ENCODE results near the gene GSTT2.

The GSTT2 gene

DNA sequence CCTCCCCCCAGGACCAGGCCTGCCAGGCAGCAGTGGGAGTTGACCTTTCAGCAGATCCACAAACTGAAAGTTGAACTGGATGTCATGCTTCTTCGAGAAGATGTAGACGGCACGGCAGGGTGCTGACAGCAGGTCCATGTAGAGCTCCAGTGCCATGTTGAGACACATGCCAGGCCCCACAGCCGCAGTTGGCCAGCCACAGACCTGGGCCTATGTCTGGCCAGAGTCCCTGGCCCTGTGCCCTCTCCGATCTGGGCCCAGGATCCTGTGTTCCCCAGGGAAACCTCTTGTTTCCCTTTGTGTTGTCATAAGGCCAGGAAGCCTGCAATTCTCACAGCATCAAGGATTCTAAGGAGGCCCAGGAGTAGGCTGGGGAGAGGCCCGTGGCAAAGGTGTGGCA, 25.3 kb downstream of the GSTT2 start, which contains the start of gene GSTT4:
Gene GSTT4 (minus strand): TSS at position 253 of the 400 bp plus-strand sequence. CDS start 97 bp downstream, at position 156.
- no peaks in the 10 kb centered on the region; the same call in 1 of the 2 replicates for H3K27me3 ChIP-seq (ENCODE audit: insufficient read depth, low read length)
- no peaks in the 10 kb centered on the region for H3F3A ChIP-seq (ENCODE audit: insufficient read depth, low read length)
- no peak for TF ChIP-seq CTCF (IDR thresholded peaks at IDR 0.05; ENCODE audit: low read length)
- TF ChIP-seq EZH2 (IDR thresholded peaks at IDR 0.05; ENCODE audit: borderline replicate concordance, low read length), result no peak
- no peak within 1 kb of the TSS for H3K9ac ChIP-seq (ENCODE audit: low read length)
- H3K4me2 ChIP-seq (ENCODE audit: low read length), result no peak within 1 kb of the TSS
- H3K27ac ChIP-seq (ENCODE audit: low read depth, low read length, poor library complexity, severe bottlenecking), result no peak within 1 kb of the TSS
- H2AFZ ChIP-seq (ENCODE audit: low read length), result no peak within 1 kb of the TSS
- no peak within 1 kb of the TSS for H3K4me3 ChIP-seq (ENCODE audit: low read depth, low read length, poor library complexity, severe bottlenecking)
- H3K4me1 ChIP-seq (ENCODE audit: insufficient read depth, low read length, severe bottlenecking), result no peaks in the 10 kb centered on the region
- H3K9me2 ChIP-seq (ENCODE audit: low read depth, low read length), result no peaks in the 10 kb centered on the region
- H3K9me3 ChIP-seq (ENCODE audit: low read length), result peaks cover 6% of the 10 kb centered on the region; the same call in 1 of the 2 replicates
- H3K79me2 ChIP-seq (ENCODE audit: insufficient read depth, low read length), result no peaks in the 10 kb centered on the region
- H3K36me3 ChIP-seq (ENCODE audit: insufficient read depth, low read length), result no peaks in the 10 kb centered on the region; the same call in 1 of the 2 replicates
- H4K20me1 ChIP-seq (ENCODE audit: insufficient read depth, low read length), result no peaks in the 10 kb centered on the region

- Histone ChIP-seq H2AFZ (ENCODE audit: low read length) (no peak overlapping the region), H3F3A (ENCODE audit: insufficient read depth, low read length) (no peaks in the 10 kb centered on the region), H3K27ac (ENCODE audit: low read depth, low read length, poor library complexity, severe bottlenecking) (no peak overlapping the region), H3K27me3 (ENCODE audit: insufficient read depth, low read length) (no peaks in the 10 kb centered on the region; the same call in 1 of the 2 replicates), H3K4me3 (ENCODE audit: low read depth, low read length, poor library complexity, severe bottlenecking) (no peak overlapping the region), H3K4me2 (ENCODE audit: low read length) (no peak overlapping the region), H4K20me1 (ENCODE audit: insufficient read depth, low read length) (no peaks in the 10 kb centered on the region), H3K4me1 (ENCODE audit: insufficient read depth, low read length, severe bottlenecking) (no peaks in the 10 kb centered on the region), H3K9me3 (ENCODE audit: low read length) (peaks cover 6% of the 10 kb centered on the region; the same call in 1 of the 2 replicates), H3K9ac (ENCODE audit: low read length) (no peak overlapping the region), H3K9me2 (ENCODE audit: low read depth, low read length) (no peaks in the 10 kb centered on the region), H3K36me3 (ENCODE audit: insufficient read depth, low read length) (no peaks in the 10 kb centered on the region; the same call in 1 of the 2 replicates), H3K79me2 (ENCODE audit: insufficient read depth, low read length) (no peaks in the 10 kb centered on the region)
- no peak for TF ChIP-seq CTCF (IDR thresholded peaks at IDR 0.05; ENCODE audit: low read length)
- TF ChIP-seq EZH2 (IDR thresholded peaks at IDR 0.05; ENCODE audit: borderline replicate concordance, low read length), result no peak
These were observed 26.4 kb downstream of the GSTT2 start for GRCh38 chr22:24006207-24006913.

DNA sequence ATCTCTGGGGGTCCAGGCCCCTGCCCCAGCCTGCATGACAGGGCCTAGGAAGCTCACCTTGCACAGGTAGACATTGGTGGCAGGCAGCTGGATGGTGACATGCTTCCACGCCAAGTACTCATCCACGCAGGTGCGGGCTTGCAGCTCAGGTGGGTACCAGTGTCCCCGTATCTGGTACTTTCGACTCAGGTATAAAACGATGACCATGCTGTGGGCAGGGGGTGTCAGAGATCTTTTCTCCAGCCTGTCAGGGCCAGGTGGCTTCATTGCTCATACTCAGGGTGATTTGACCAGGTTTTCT, 26.9 kb downstream of the GSTT2 start:
- H3K4me1 ChIP-seq (ENCODE audit: insufficient read depth, low read length, severe bottlenecking), result peaks cover 2% of the 10 kb centered on the region
- no peak overlapping the region for H2AFZ ChIP-seq (ENCODE audit: low read length)
- no peak overlapping the region for H3K27ac ChIP-seq (ENCODE audit: low read depth, low read length, poor library complexity, severe bottlenecking)
- peaks cover 3% of the 10 kb centered on the region for H3K79me2 ChIP-seq (ENCODE audit: insufficient read depth, low read length)
- H3K4me3 ChIP-seq (ENCODE audit: low read depth, low read length, poor library complexity, severe bottlenecking), result no peak overlapping the region
- no peaks in the 10 kb centered on the region for H3K9me2 ChIP-seq (ENCODE audit: low read depth, low read length)
- H3K9ac ChIP-seq (ENCODE audit: low read length), result no peak overlapping the region
- TF ChIP-seq EZH2 (IDR thresholded peaks at IDR 0.05; ENCODE audit: borderline replicate concordance, low read length) (no peak), CTCF (IDR thresholded peaks at IDR 0.05; ENCODE audit: low read length) (no peak)
- no peak overlapping the region for H3K4me2 ChIP-seq (ENCODE audit: low read length)
- H3F3A ChIP-seq (ENCODE audit: insufficient read depth, low read length), result no peaks in the 10 kb centered on the region
- H3K36me3 ChIP-seq (ENCODE audit: insufficient read depth, low read length), result no peaks in the 10 kb centered on the region; the same call in 1 of the 2 replicates
- H3K27me3 ChIP-seq (ENCODE audit: insufficient read depth, low read length), result no peaks in the 10 kb centered on the region; the same call in 1 of the 2 replicates
- H4K20me1 ChIP-seq (ENCODE audit: insufficient read depth, low read length), result no peaks in the 10 kb centered on the region
- H3K9me3 ChIP-seq (ENCODE audit: low read length), result peaks cover 6% of the 10 kb centered on the region; the same call in 1 of the 2 replicates
